Muscle of leg (tissue), 11 donors: ENCODE measurements around the gene AGBL4. TPM values are rescaled to one million over a fixed set of nuclear protein-coding genes. Genes with fewer than 3 reads are reported as not detected.

ENCODE experiments used
- DNase-seq: peaks from one replicate; pipeline ENCODE4 v3.0.0; 2013
- H3K27ac ChIP-seq: one replicate; pipeline ENCODE4 v1.5.1; 2013; ENCODE audit warnings: mild to moderate bottlenecking, low read length, control low read depth
- H3K27me3 ChIP-seq: one replicate; pipeline ENCODE4 v1.6.1; 2013; ENCODE audit warnings: low read length; ENCODE audit not compliant: control insufficient read depth, insufficient read depth
- H3K36me3 ChIP-seq: one replicate; pipeline ENCODE4 v1.6.1; 2013; ENCODE audit warnings: low read length; ENCODE audit not compliant: control insufficient read depth, insufficient read depth
- H3K4me1 ChIP-seq: one replicate; pipeline ENCODE4 v1.6.1; 2013; ENCODE audit warnings: low read length; ENCODE audit not compliant: control insufficient read depth, insufficient read depth
- H3K4me3 ChIP-seq: one replicate; pipeline ENCODE4 v1.5.1; 2013; ENCODE audit warnings: low read length, control low read depth
- H3K9me3 ChIP-seq: replicated peaks from 2 replicates; pipeline ENCODE4 v1.6.1; 2013; ENCODE audit warnings: low read depth, low read length; ENCODE audit not compliant: control insufficient read depth
- WGBS: methylation state at CpG from one replicate; pipeline ENCODE4 v1.1.5; 2013; ENCODE audit warnings: missing lambda C conversion rate; ENCODE audit not compliant: insufficient coverage; 5-methylcytosine and 5-hydroxymethylcytosine counted together
- polyA plus RNA-seq, 8 donors: library from polyadenylated mRNA; unstranded; fragments of 120-200 nt; gene quantifications; one replicate each; pipeline versions ENCODE4 v1.2.1 to v1.2.3, GENCODE V29; 2013; ENCODE audit warnings: inconsistent platforms in 1 of 8, low replicate concordance in 1 of 8; ENCODE audit not compliant: insufficient read length in 8 of 8, insufficient read depth in 1 of 8
- total RNA-seq: library from RNA; stranded (reverse); fragments of 120-200 nt; gene quantifications from one replicate; pipeline ENCODE4 v1.2.4, GENCODE V29; 2013

The AGBL4 gene
- total and polyA plus RNA-seq, 9 donors: 0.05 to 0.50 (median 0.18) TPM

- no peak overlapping the region for H3K4me3 ChIP-seq
- no peaks in the 10 kb centered on the region for H3K4me1 ChIP-seq
- no peaks in the 10 kb centered on the region for H3K36me3 ChIP-seq
- peaks cover 4% of the 10 kb centered on the region for H3K27me3 ChIP-seq
- 47% methylated on average over 18 of the region's 22 CpGs for WGBS
- peak; percentile 72 for DNase-seq
- H3K9me3 ChIP-seq: no peaks in the 10 kb centered on the region
- no peak overlapping the region for H3K27ac ChIP-seq
These were observed 1346.2 kb downstream of the AGBL4 start for GRCh38 chr1:48677306-48678287.

DNA sequence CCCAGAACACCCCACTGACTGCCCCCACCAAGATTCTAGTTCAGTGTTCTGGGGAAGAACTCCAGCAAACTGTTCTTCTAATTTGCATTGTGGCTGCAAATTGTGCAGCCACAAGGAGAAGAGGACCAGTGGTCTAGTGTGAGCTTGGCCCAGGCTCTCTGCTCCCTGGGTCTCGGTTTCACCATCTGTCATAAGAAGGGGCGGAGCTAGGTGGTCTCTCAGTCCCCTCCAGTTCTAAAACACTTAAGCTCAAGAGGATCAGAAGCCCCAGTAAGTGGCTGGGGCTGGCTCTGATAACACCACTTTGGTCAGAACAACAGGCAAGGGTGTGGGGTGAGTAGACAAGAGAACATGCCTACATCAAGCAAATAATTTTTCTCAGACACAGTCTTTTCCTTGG lies 1346.9 kb downstream of the AGBL4 start:
- no CpG with 5 or more reads among the region's 2 CpGs for WGBS
- H3K4me3 ChIP-seq: no peak overlapping the region
- H3K27me3 ChIP-seq: peaks cover 4% of the 10 kb centered on the region
- H3K36me3 ChIP-seq: no peaks in the 10 kb centered on the region
- H3K4me1 ChIP-seq: no peaks in the 10 kb centered on the region
- H3K27ac ChIP-seq: no peak overlapping the region
- no peak for DNase-seq
- H3K9me3 ChIP-seq: no peaks in the 10 kb centered on the region

DNA sequence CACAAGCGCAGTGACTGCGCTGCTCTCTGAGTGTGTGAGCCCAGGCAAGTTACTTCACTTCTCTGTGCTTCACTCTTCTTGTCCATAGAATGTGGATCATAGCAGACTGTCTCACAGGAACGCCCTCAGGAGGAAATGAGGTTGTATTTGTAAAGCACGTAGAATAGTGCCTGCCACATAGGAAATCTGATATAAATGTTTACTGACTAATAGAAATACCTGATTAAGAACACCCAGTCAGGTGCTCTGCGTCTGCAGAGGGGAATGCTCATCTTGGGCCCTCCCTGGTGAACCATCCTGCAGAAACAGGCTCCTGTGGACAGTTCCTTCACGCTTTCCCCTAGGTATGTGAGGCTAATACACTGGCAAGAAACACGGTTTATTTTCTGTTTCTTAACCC lies 1347.4 kb downstream of the AGBL4 start:
- 87% methylated on average over 3 of the region's 7 CpGs for WGBS
- DNase-seq: no peak
- peaks cover 4% of the 10 kb centered on the region for H3K27me3 ChIP-seq
- H3K36me3 ChIP-seq: no peaks in the 10 kb centered on the region
- no peaks in the 10 kb centered on the region for H3K4me1 ChIP-seq
- H3K27ac ChIP-seq: no peak overlapping the region
- H3K9me3 ChIP-seq: no peaks in the 10 kb centered on the region
- H3K4me3 ChIP-seq: no peak overlapping the region

DNA sequence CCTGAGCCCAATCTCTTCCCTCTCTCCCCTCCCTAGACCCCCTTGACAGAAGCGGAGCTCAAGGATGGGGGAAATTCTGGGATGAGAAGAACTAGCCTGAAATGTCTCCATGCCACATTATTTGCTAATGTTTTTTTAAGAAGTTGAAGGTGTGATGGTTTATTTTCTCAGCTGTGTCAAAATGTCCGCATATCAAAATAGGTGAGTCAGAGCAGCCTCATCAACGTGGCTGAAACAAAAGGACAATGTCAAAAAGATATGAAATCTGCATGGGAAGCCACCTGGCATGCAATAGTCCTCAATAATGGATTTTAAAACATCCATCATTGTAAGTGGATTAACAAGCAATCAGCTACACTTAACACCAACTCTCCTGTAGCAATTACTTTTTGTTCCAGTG lies 1348.5 kb downstream of the AGBL4 start:
- Histone ChIP-seq H3K27ac (no peak overlapping the region), H3K36me3 (no peaks in the 10 kb centered on the region), H3K4me1 (no peaks in the 10 kb centered on the region), H3K9me3 (no peaks in the 10 kb centered on the region), H3K27me3 (peaks cover 4% of the 10 kb centered on the region), H3K4me3 (no peak overlapping the region)
- 100% methylated on average over 1 of the region's 3 CpGs for WGBS
- no peak for DNase-seq

- Histone ChIP-seq H3K9me3 (no peaks in the 10 kb centered on the region), H3K27me3 (peaks cover 4% of the 10 kb centered on the region), H3K4me1 (no peaks in the 10 kb centered on the region), H3K27ac (no peak overlapping the region), H3K36me3 (no peaks in the 10 kb centered on the region), H3K4me3 (no peak overlapping the region)
- WGBS: no CpG with 5 or more reads among the region's 2 CpGs
- DNase-seq: no peak
These were observed 1349.1 kb downstream of the AGBL4 start for GRCh38 chr1:48674641-48675040.

DNA sequence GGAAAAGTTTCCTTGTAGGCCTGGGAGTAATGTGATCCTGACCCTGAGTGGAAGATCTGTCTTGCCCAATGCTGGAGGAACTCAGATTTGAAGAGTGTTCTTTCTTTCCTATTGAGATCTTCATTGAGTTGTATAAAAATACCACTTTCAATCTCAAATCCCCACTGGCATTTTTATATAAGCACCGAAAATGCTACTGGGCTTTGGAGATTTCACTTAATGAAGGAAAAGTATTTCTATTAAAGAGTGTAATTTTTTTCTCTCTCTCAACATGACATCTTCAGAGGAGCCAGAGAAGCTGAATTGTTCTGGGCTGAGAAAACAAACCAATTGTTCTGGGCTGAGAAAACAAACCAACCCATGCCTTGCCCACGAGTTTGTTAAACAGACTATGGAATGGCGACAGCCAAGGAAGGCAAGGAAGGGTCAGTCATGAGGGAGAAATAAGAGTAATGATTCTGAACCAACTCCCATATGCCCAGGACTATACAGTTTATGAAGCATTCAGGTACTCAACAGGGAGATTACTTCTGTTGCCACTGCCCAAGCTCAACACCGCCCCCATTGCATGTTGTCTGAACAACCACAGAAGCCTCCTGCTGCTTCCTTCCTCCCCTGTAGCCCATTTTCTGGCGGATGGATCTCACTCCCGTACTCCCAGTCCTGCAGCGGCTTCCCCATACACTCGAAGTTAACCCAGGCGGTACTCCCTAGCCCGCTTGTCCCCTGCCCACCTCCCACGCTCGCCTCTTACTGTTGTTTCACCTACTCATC lies 1350.2 kb downstream of the AGBL4 start:
- Histone ChIP-seq H3K9me3 (no peaks in the 10 kb centered on the region), H3K27ac (no peak overlapping the region), H3K36me3 (no peaks in the 10 kb centered on the region), H3K4me3 (no peak overlapping the region), H3K4me1 (no peaks in the 10 kb centered on the region), H3K27me3 (peaks cover 4% of the 10 kb centered on the region)
- DNase-seq: no peak
- 58% methylated on average over 9 of the region's 12 CpGs for WGBS

- H3K27ac ChIP-seq: no peak overlapping the region
- DNase-seq: no peak
- no CpG with 5 or more reads among the region's 1 CpG for WGBS
- H3K4me3 ChIP-seq: no peak overlapping the region
- no peaks in the 10 kb centered on the region for H3K36me3 ChIP-seq
- H3K4me1 ChIP-seq: no peaks in the 10 kb centered on the region
- peaks cover 2% of the 10 kb centered on the region for H3K27me3 ChIP-seq
- no peaks in the 10 kb centered on the region for H3K9me3 ChIP-seq
These were observed 1352.2 kb downstream of the AGBL4 start for GRCh38 chr1:48671578-48671977.

GRCh38 chr1:48670234-48671020 lies 1353.3 kb downstream of the AGBL4 start:
- H3K27me3 ChIP-seq: no peaks in the 10 kb centered on the region
- no peaks in the 10 kb centered on the region for H3K9me3 ChIP-seq
- no peak for DNase-seq
- no peaks in the 10 kb centered on the region for H3K4me1 ChIP-seq
- no peak overlapping the region for H3K4me3 ChIP-seq
- H3K36me3 ChIP-seq: no peaks in the 10 kb centered on the region
- H3K27ac ChIP-seq: no peak overlapping the region
- WGBS: 72% methylated on average over 3 of the region's 5 CpGs

- whole genome bisulfite sequencing: no CpG with 5 or more reads among the region's 2 CpGs
- no peak overlapping the region for H3K4me3 ChIP-seq
- no peaks in the 10 kb centered on the region for H3K9me3 ChIP-seq
- no peaks in the 10 kb centered on the region for H3K27me3 ChIP-seq
- H3K4me1 ChIP-seq: no peaks in the 10 kb centered on the region
- DNase-seq: no peak
- no peaks in the 10 kb centered on the region for H3K36me3 ChIP-seq
- no peak overlapping the region for H3K27ac ChIP-seq
These were observed 1355.4 kb downstream of the AGBL4 start for GRCh38 chr1:48668339-48668738.

- DNase-seq: no peak
- Histone ChIP-seq H3K27ac (no peak overlapping the region), H3K4me3 (no peak overlapping the region), H3K4me1 (no peaks in the 10 kb centered on the region), H3K9me3 (no peaks in the 10 kb centered on the region), H3K27me3 (no peaks in the 10 kb centered on the region), H3K36me3 (no peaks in the 10 kb centered on the region)
- WGBS: no CpG with 5 or more reads among the region's 1 CpG
These were observed 1356.0 kb downstream of the AGBL4 start for GRCh38 chr1:48667782-48668181.
